Mammary epithelial cell (primary cell): ENCODE results near the gene LYRM7.

Experiments used
- CTCF ChIP-seq, 2 donors: IDR thresholded peaks in 1 of 2; conservative IDR thresholded peaks in 1 of 2; 2 replicates each; pipeline ENCODE4 v1.5.1; 2011 to 2012; ENCODE audit warnings: inconsistent platforms in 2 of 2, low read length in 2 of 2, mild to moderate bottlenecking in 2 of 2, control low read depth in 1 of 2, low read depth in 1 of 2; ENCODE audit not compliant: insufficient read depth in 1 of 2; ENCODE audit errors: extremely low read depth in 1 of 2
- EZH2 ChIP-seq: IDR thresholded peaks from 2 replicates; pipeline ENCODE4 v1.6.1; 2012; ENCODE audit warnings: low read length, inconsistent platforms, borderline replicate concordance

- TF ChIP-seq EZH2, result no peak
- no peak for TF ChIP-seq CTCF (conservative IDR thresholded peaks at IDR 0.05 in 1 of 2, IDR thresholded peaks at IDR 0.05 in 1 of 2; ENCODE audit: extremely low read depth in 1 of 2, insufficient read depth in 1 of 2, low read depth in 1 of 2, low read length in 2 of 2)
Observed at GRCh38 chr5:131242728-131243255, 72.0 kb downstream of the LYRM7 start.
